Osteoblast (primary cell): ENCODE data around the gene MIR17HG. TPM values are rescaled to one million over a fixed set of nuclear protein-coding genes. Genes with fewer than 3 reads are reported as not detected.

Source experiments
- DNase-seq: peaks from one replicate; pipeline ENCODE4 v3.0.0; 2011; ENCODE audit warnings: low spot score, mixed read lengths; ENCODE audit not compliant: insufficient read length; ENCODE audit errors: missing footprints
- H2AFZ ChIP-seq: 2 replicates; pipeline ENCODE4 v1.6.0; 2011; ENCODE audit warnings: mild to moderate bottlenecking, low read length
- H3K27ac ChIP-seq: 2 replicates; pipeline ENCODE4 v1.5.1; 2011; ENCODE audit warnings: mild to moderate bottlenecking, low read depth, low read length, moderate library complexity
- H3K27me3 ChIP-seq: 2 replicates; pipeline ENCODE4 v1.6.0; 2012; ENCODE audit warnings: mild to moderate bottlenecking, control low read depth, inconsistent platforms, low read length, moderate library complexity; ENCODE audit not compliant: insufficient read depth
- H3K36me3 ChIP-seq: 2 replicates; pipeline ENCODE4 v1.5.1; 2011; ENCODE audit warnings: mild to moderate bottlenecking, low read length, control low read depth, moderate library complexity; ENCODE audit not compliant: insufficient read depth
- H3K4me1 ChIP-seq: 2 replicates; pipeline ENCODE4 v1.5.1; 2011; ENCODE audit warnings: mild to moderate bottlenecking, low read length, control low read depth, moderate library complexity; ENCODE audit not compliant: insufficient read depth
- H3K4me2 ChIP-seq: 2 replicates; pipeline ENCODE4 v1.6.0; 2011; ENCODE audit warnings: mild to moderate bottlenecking, low read length; ENCODE audit not compliant: insufficient read depth
- H3K4me3 ChIP-seq: fragments of 200-600 bp; sonication (generic); 3 replicates; pipeline ENCODE4 v1.5.1; 2012; ENCODE audit warnings: mild to moderate bottlenecking, low read length, inconsistent platforms; ENCODE audit not compliant: insufficient read depth
- H3K79me2 ChIP-seq: 2 replicates; pipeline ENCODE4 v1.6.0; 2012; ENCODE audit warnings: mild to moderate bottlenecking, low read length, control low read depth, inconsistent platforms; ENCODE audit not compliant: insufficient read depth
- H3K9me3 ChIP-seq: 2 replicates; pipeline ENCODE4 v1.5.1; 2011; ENCODE audit warnings: low read depth, low read length, control low read depth
- H4K20me1 ChIP-seq: 2 replicates; pipeline ENCODE4 v1.6.0; 2012; ENCODE audit warnings: mild to moderate bottlenecking, low read length, control low read depth; ENCODE audit not compliant: insufficient read depth
- CTCF ChIP-seq: IDR thresholded peaks from 2 replicates; pipeline ENCODE4 v1.5.1; 2011; ENCODE audit warnings: mild to moderate bottlenecking, low read depth, low read length, moderate library complexity; ENCODE audit errors: extremely low read depth
- total RNA-seq: library from RNA; depleted of rRNA; stranded (reverse); fragments of >200 nt; gene quantifications from 2 replicates; pipeline ENCODE4 v1.2.3, GENCODE V29; 2012

Gene MIR17HG
- total RNA-seq, 1 donor: 4.0 TPM

- TF ChIP-seq CTCF: no peak
- Histone ChIP-seq H3K4me2 (no peak overlapping the region), H3K27me3 (no peaks in the 10 kb centered on the region)
Observed at GRCh38 chr13:91360246-91360751, 12.8 kb downstream of the MIR17HG start.

GRCh38 chr13:91361755-91362271, 14.3 kb downstream of the MIR17HG start:
- Histone ChIP-seq H3K27me3 (no peaks in the 10 kb centered on the region), H3K27ac (no peak overlapping the region), H2AFZ (no peak overlapping the region), H3K9me3 (no peaks in the 10 kb centered on the region), H3K4me1 (no peaks in the 10 kb centered on the region), H3K36me3 (no peaks in the 10 kb centered on the region), H3K79me2 (no peaks in the 10 kb centered on the region), H3K4me2 (no peak overlapping the region), H4K20me1 (no peaks in the 10 kb centered on the region), H3K4me3 (no peak overlapping the region)
- TF ChIP-seq CTCF: no peak
- no peak for DNase-seq

More at GRCh38 chr13:91360246-91360751, 12.8 kb downstream of the MIR17HG start:
- Histone ChIP-seq H3K27ac (no peak overlapping the region), H4K20me1 (no peaks in the 10 kb centered on the region), H3K4me1 (no peaks in the 10 kb centered on the region), H3K9me3 (no peaks in the 10 kb centered on the region), H3K79me2 (no peaks in the 10 kb centered on the region), H3K4me3 (no peak overlapping the region), H3K36me3 (peaks cover 2% of the 10 kb centered on the region), H2AFZ (no peak overlapping the region)
- DNase-seq: no peak

- Histone ChIP-seq H4K20me1 (no peaks in the 10 kb centered on the region), H3K4me3 (no peak overlapping the region), H2AFZ (no peak overlapping the region), H3K27ac (no peak overlapping the region), H3K79me2 (no peaks in the 10 kb centered on the region), H3K36me3 (no peaks in the 10 kb centered on the region), H3K9me3 (no peaks in the 10 kb centered on the region), H3K4me2 (no peak overlapping the region), H3K4me1 (no peaks in the 10 kb centered on the region), H3K27me3 (no peaks in the 10 kb centered on the region)
- DNase-seq: no peak
- TF ChIP-seq CTCF: no peak
Observed at GRCh38 chr13:91362908-91363307, 15.4 kb downstream of the MIR17HG start.

GRCh38 chr13:91368101-91368500, 20.6 kb downstream of the MIR17HG start:
- Histone ChIP-seq H3K4me2 (no peak overlapping the region), H3K4me3 (no peak overlapping the region), H3K9me3 (no peaks in the 10 kb centered on the region), H3K27me3 (no peaks in the 10 kb centered on the region), H3K4me1 (peaks cover 12% of the 10 kb centered on the region), H3K79me2 (no peaks in the 10 kb centered on the region), H2AFZ (no peak overlapping the region), H3K36me3 (no peaks in the 10 kb centered on the region), H3K27ac (no peak overlapping the region), H4K20me1 (no peaks in the 10 kb centered on the region)
- no peak for DNase-seq
- TF ChIP-seq CTCF: no peak
